HepG2 (cell line): Measurements from ENCODE around the gene METTL23. TPM values are rescaled to one million over a fixed set of nuclear protein-coding genes. Genes with fewer than 3 reads are reported as not detected.

Experiments
- FIP1L1 ChIP-seq: fragments of 200-400 bp; formaldehyde crosslinking; IDR thresholded peaks from 2 replicates; pipeline ENCODE4 v1.6.1; 2018; ENCODE audit warnings: low read depth, mild to moderate bottlenecking, low read length, moderate library complexity, borderline replicate concordance; ENCODE audit not compliant: insufficient read depth
- FOSL1 ChIP-seq: sonication (generic); formaldehyde crosslinking; IDR thresholded peaks from 2 replicates; pipeline ENCODE4 v1.9.0; 2021; ENCODE audit warnings: missing genetic modification reagents, borderline replicate concordance
- FOXC1 ChIP-seq: sonication (generic); formaldehyde crosslinking; IDR thresholded peaks from 2 replicates; pipeline ENCODE4 v1.8.0; 2022; ENCODE audit warnings: mild to moderate bottlenecking, missing genetic modification reagents, borderline replicate concordance
- HDAC6 ChIP-seq: fragments of 200-600 bp; sonication (generic); IDR thresholded peaks from 2 replicates; pipeline ENCODE4 v1.7.0; 2017; ENCODE audit warnings: mild to moderate bottlenecking, antibody characterized with exemption, low read length, low read depth
- KDM2A ChIP-seq: sonication (generic); formaldehyde crosslinking; IDR thresholded peaks from 2 replicates; pipeline ENCODE4 v1.4.0; 2020; ENCODE audit warnings: low read depth, missing genetic modification reagents, borderline replicate concordance
- PPARG ChIP-seq: conservative IDR thresholded peaks from 2 replicates; pipeline ENCODE4 v1.6.1; 2016; ENCODE audit warnings: missing biosample characterization, missing genetic modification reagents
- RFXANK ChIP-seq: IDR thresholded peaks from 2 replicates; pipeline ENCODE4 v1.6.1; 2016
- SALL2 ChIP-seq: sonication (generic); formaldehyde crosslinking; IDR thresholded peaks from 2 replicates; pipeline ENCODE4 v1.8.1; 2023; ENCODE audit warnings: mild to moderate bottlenecking, missing genetic modification reagents, inconsistent platforms
- TCF7 ChIP-seq: sonication (generic); IDR thresholded peaks from 2 replicates; pipeline ENCODE4 v1.6.1; 2016; ENCODE audit warnings: antibody characterized with exemption, low read depth
- ZNF17 ChIP-seq: sonication (generic); formaldehyde crosslinking; IDR thresholded peaks from 2 replicates; pipeline ENCODE4 v1.5.0; 2020; ENCODE audit warnings: mild to moderate bottlenecking, missing genetic modification reagents
- polyA plus RNA-seq, 8 experiments: library from polyadenylated mRNA; depleted of rRNA in 3 of 8; stranded (reverse) in 7 of 8; unstranded in 1 of 8; fragments of >200 nt; fragmentation: Illumina TruSeq in 4 of 8; extraction: Trizol in 4 of 8; gene quantifications; 2 replicates each; pipeline versions ENCODE4 v1.2.1 to v1.2.3, GENCODE V29; 2011 to 2016; ENCODE audit warnings: low read depth in 4 of 8, missing spikeins in 1 of 8, mixed read lengths in 1 of 8; ENCODE audit not compliant: insufficient read depth in 1 of 8
- total RNA-seq, 5 experiments: library from RNA; depleted of rRNA; stranded (reverse); fragments of >200 nt; fragmentation: Illumina TruSeq; extraction: Trizol; gene quantifications; 2 replicates each; pipeline ENCODE4 v1.2.3, GENCODE V29; 2016; ENCODE audit warnings: low read depth in 1 of 5
- TF ChIP-seq, protein P1 (sequence below): sonication (generic); formaldehyde crosslinking; IDR thresholded peaks from 2 replicates; pipeline ENCODE4 v1.4.0; 2020; ENCODE audit warnings: missing genetic modification reagents, borderline replicate concordance
- TF ChIP-seq, protein P2 (sequence below): sonication (generic); formaldehyde crosslinking; IDR thresholded peaks from 2 replicates; pipeline ENCODE4 v1.4.0; 2020; ENCODE audit warnings: mild to moderate bottlenecking, missing genetic modification reagents
- TF ChIP-seq, protein P3 (sequence below): IDR thresholded peaks from 2 replicates; pipeline ENCODE4 v1.6.1; 2016; ENCODE audit warnings: low read depth, missing genetic modification reagents, missing compliant biosample characterization
- TF ChIP-seq, protein P4 (sequence below): sonication (generic); formaldehyde crosslinking; IDR thresholded peaks from 2 replicates; pipeline ENCODE4 v1.4.0; 2020; ENCODE audit warnings: mild to moderate bottlenecking, missing genetic modification reagents
- TF ChIP-seq, protein P5 (sequence below): sonication (generic); formaldehyde crosslinking; IDR thresholded peaks from 2 replicates; pipeline ENCODE4 v1.4.0; 2020; ENCODE audit warnings: missing genetic modification reagents

Gene METTL23
- total and polyA plus RNA-seq, 2 of the 13 experiments (the other 11 are each of a cell fraction or from before 2014, with no cell fraction given), result 39.9 to 104 TPM

DNA sequence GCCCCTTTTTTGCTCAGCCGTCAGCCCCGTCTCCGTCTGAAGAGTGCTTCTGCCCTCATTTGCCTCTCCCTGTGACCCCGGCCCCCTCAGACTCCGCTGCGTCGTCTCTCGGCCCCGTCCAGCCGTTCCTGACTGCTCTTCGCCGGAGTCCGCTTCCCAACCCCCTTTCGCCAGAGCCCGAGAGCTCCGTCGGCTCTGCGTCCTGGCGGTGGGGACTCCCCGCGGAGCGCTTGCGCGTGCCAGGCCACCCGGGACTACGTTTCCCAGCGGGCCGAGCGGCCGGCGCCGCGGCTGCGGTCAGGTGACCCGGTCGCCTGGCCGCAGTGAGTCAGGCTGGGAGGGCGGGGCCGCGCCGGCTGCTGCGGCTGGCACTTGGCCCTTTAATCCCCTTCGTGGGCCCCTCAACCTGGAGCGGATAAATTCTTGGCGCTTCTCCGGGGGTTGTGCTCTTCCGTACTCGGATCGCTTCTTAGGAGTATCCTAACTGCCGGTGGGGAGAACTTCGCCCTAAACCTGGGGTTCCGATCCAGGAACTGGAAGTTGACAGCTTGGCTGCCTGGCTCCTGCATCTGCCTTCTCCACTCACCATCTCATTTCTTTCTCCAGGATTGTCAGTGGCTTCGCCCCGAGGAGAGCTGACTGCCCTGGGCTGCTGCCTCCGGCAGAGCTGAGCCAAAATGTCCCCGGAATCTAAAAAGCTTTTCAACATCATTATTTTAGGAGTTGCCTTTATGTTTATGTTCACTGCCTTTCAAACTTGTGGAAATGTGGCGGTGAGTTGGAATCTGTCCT lies 11.2 kb downstream of the METTL23 start, which contains the start of gene MFSD11 (continued):
- TF ChIP-seq, protein P1, sequence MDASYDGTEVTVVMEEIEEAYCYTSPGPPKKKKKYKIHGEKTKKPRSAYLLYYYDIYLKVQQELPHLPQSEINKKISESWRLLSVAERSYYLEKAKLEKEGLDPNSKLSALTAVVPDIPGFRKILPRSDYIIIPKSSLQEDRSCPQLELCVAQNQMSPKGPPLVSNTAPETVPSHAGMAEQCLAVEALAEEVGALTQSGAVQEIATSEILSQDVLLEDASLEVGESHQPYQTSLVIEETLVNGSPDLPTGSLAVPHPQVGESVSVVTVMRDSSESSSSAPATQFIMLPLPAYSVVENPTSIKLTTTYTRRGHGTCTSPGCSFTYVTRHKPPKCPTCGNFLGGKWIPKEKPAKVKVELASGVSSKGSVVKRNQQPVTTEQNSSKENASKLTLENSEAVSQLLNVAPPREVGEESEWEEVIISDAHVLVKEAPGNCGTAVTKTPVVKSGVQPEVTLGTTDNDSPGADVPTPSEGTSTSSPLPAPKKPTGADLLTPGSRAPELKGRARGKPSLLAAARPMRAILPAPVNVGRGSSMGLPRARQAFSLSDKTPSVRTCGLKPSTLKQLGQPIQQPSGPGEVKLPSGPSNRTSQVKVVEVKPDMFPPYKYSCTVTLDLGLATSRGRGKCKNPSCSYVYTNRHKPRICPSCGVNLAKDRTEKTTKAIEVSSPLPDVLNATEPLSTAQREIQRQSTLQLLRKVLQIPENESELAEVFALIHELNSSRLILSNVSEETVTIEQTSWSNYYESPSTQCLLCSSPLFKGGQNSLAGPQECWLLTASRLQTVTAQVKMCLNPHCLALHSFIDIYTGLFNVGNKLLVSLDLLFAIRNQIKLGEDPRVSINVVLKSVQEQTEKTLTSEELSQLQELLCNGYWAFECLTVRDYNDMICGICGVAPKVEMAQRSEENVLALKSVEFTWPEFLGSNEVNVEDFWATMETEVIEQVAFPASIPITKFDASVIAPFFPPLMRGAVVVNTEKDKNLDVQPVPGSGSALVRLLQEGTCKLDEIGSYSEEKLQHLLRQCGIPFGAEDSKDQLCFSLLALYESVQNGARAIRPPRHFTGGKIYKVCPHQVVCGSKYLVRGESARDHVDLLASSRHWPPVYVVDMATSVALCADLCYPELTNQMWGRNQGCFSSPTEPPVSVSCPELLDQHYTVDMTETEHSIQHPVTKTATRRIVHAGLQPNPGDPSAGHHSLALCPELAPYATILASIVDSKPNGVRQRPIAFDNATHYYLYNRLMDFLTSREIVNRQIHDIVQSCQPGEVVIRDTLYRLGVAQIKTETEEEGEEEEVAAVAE (CRISPR knock-in tag), result peak; percentile 70; the same call in 1 of the 2 replicates
- TF ChIP-seq ZNF17, result no peak
- TF ChIP-seq KDM2A, result peak; percentile 14
- TF ChIP-seq TCF7, result no peak
- TF ChIP-seq, protein P2, sequence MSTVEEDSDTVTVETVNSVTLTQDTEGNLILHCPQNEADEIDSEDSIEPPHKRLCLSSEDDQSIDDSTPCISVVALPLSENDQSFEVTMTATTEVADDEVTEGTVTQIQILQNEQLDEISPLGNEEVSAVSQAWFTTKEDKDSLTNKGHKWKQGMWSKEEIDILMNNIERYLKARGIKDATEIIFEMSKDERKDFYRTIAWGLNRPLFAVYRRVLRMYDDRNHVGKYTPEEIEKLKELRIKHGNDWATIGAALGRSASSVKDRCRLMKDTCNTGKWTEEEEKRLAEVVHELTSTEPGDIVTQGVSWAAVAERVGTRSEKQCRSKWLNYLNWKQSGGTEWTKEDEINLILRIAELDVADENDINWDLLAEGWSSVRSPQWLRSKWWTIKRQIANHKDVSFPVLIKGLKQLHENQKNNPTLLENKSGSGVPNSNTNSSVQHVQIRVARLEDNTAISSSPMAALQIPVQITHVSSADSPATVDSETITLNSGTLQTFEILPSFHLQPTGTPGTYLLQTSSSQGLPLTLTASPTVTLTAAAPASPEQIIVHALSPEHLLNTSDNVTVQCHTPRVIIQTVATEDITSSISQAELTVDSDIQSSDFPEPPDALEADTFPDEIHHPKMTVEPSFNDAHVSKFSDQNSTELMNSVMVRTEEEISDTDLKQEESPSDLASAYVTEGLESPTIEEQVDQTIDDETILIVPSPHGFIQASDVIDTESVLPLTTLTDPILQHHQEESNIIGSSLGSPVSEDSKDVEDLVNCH, result 0 out of 2 replicates have a peak, but pooled peaks have one; percentile 29
- peak; percentile 58 for TF ChIP-seq PPARG
- TF ChIP-seq RFXANK (CRISPR knock-in tag), result 0 out of 2 replicates have a peak, but pooled peaks have one; percentile 74
- TF ChIP-seq FOSL1, result no peak; the same call in none of the 2 replicates
- no peak for TF ChIP-seq HDAC6
- TF ChIP-seq FOXC1 (CRISPR knock-in tag), result peak; percentile 56; the same call in 1 of the 2 replicates
- TF ChIP-seq, protein P3, sequence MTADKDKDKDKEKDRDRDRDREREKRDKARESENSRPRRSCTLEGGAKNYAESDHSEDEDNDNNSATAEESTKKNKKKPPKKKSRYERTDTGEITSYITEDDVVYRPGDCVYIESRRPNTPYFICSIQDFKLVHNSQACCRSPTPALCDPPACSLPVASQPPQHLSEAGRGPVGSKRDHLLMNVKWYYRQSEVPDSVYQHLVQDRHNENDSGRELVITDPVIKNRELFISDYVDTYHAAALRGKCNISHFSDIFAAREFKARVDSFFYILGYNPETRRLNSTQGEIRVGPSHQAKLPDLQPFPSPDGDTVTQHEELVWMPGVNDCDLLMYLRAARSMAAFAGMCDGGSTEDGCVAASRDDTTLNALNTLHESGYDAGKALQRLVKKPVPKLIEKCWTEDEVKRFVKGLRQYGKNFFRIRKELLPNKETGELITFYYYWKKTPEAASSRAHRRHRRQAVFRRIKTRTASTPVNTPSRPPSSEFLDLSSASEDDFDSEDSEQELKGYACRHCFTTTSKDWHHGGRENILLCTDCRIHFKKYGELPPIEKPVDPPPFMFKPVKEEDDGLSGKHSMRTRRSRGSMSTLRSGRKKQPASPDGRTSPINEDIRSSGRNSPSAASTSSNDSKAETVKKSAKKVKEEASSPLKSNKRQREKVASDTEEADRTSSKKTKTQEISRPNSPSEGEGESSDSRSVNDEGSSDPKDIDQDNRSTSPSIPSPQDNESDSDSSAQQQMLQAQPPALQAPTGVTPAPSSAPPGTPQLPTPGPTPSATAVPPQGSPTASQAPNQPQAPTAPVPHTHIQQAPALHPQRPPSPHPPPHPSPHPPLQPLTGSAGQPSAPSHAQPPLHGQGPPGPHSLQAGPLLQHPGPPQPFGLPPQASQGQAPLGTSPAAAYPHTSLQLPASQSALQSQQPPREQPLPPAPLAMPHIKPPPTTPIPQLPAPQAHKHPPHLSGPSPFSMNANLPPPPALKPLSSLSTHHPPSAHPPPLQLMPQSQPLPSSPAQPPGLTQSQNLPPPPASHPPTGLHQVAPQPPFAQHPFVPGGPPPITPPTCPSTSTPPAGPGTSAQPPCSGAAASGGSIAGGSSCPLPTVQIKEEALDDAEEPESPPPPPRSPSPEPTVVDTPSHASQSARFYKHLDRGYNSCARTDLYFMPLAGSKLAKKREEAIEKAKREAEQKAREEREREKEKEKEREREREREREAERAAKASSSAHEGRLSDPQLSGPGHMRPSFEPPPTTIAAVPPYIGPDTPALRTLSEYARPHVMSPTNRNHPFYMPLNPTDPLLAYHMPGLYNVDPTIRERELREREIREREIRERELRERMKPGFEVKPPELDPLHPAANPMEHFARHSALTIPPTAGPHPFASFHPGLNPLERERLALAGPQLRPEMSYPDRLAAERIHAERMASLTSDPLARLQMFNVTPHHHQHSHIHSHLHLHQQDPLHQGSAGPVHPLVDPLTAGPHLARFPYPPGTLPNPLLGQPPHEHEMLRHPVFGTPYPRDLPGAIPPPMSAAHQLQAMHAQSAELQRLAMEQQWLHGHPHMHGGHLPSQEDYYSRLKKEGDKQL, result peak; percentile 12; the same call in 1 of the 2 replicates
- TF ChIP-seq, protein P4, sequence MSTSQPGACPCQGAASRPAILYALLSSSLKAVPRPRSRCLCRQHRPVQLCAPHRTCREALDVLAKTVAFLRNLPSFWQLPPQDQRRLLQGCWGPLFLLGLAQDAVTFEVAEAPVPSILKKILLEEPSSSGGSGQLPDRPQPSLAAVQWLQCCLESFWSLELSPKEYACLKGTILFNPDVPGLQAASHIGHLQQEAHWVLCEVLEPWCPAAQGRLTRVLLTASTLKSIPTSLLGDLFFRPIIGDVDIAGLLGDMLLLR, result peak; percentile 21; the same call in 1 of the 2 replicates
- 0 out of 2 replicates have a peak, but pooled peaks have one; percentile 79 for TF ChIP-seq FIP1L1
- TF ChIP-seq, protein P5, sequence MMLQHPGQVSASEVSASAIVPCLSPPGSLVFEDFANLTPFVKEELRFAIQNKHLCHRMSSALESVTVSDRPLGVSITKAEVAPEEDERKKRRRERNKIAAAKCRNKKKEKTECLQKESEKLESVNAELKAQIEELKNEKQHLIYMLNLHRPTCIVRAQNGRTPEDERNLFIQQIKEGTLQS (CRISPR knock-in tag), result peak; percentile 82
- TF ChIP-seq SALL2 (CRISPR knock-in tag), result no peak
